HG03135 (cell line): ENCODE data around the gene B3GAT1.
"Not testable (repeated sequence)": the region's sequence is repeated elsewhere in the genome, so short reads cannot be mapped to it uniquely, and the experiment has no call there.

Experiments
- ATAC-seq: cut with Tn5 transposase; IDR thresholded peaks from one replicate; pipeline ENCODE4 v1.9.1; 2021; ENCODE audit warnings: mild to moderate bottlenecking, moderate library complexity; ENCODE audit not compliant: unreplicated experiment

B3GAT1 gene

GRCh38 chr11:134412203-134413042 is at the start of gene B3GAT1:
TSS of gene B3GAT1 (minus strand) at chr11:134412242. CDS start at chr11:134387659, 24,583 bp downstream.
- no peak for ATAC-seq

- no peak for ATAC-seq
Measured at GRCh38 chr11:134461621-134462020, 49.6 kb upstream of the B3GAT1 start.

- no peak for ATAC-seq
Measured at GRCh38 chr11:134460881-134461280, 48.8 kb upstream of the B3GAT1 start.

GRCh38 chr11:134460062-134460561 is 48.1 kb upstream of the B3GAT1 start:
- ATAC-seq: no peak

- ATAC-seq: no peak
Measured at GRCh38 chr11:134459246-134460061, 47.4 kb upstream of the B3GAT1 start.

- ATAC-seq: not testable (repeated sequence)
Measured at GRCh38 chr11:134457411-134458007, 45.5 kb upstream of the B3GAT1 start.

GRCh38 chr11:134455516-134455915 is 43.5 kb upstream of the B3GAT1 start:
- ATAC-seq: no peak

- ATAC-seq: no peak
Measured at GRCh38 chr11:134454146-134454690, 42.2 kb upstream of the B3GAT1 start.

GRCh38 chr11:134453441-134453840 is 41.4 kb upstream of the B3GAT1 start:
- ATAC-seq: no peak

GRCh38 chr11:134452838-134453155 is 40.8 kb upstream of the B3GAT1 start:
- no peak for ATAC-seq

- no peak for ATAC-seq
Measured at GRCh38 chr11:134452026-134452837, 40.2 kb upstream of the B3GAT1 start.

- ATAC-seq: no peak
Measured at GRCh38 chr11:134450186-134450585, 38.1 kb upstream of the B3GAT1 start.

GRCh38 chr11:134449713-134450112 is 37.7 kb upstream of the B3GAT1 start:
- ATAC-seq: no peak

- ATAC-seq: no peak
Measured at GRCh38 chr11:134449051-134449450, 37.0 kb upstream of the B3GAT1 start.

GRCh38 chr11:134447696-134448095 is 35.7 kb upstream of the B3GAT1 start:
- ATAC-seq: no peak

- ATAC-seq: no peak
Measured at GRCh38 chr11:134445601-134446325, 33.7 kb upstream of the B3GAT1 start.

- not testable (repeated sequence) for ATAC-seq
Measured at GRCh38 chr11:134444160-134445108, 32.4 kb upstream of the B3GAT1 start.

GRCh38 chr11:134443246-134443645 is 31.2 kb upstream of the B3GAT1 start:
- no peak for ATAC-seq

- no peak for ATAC-seq
Measured at GRCh38 chr11:134442246-134442645, 30.2 kb upstream of the B3GAT1 start.
